K562 (cell line): ENCODE results near the gene ZNF74. TPM values are rescaled to one million over a fixed set of nuclear protein-coding genes. Genes with fewer than 3 reads are reported as not detected.
"Not testable (repeated sequence)": the region's sequence is repeated elsewhere in the genome, so short reads cannot be mapped to it uniquely, and the experiment has no call there.

Experiments used
- ATAC-seq: fragments of 200-7000 bp; cut with Tn5 transposase; 3 replicates; pipeline ENCODE4 v1.9.1; 2020; ENCODE audit warnings: moderate library complexity
- BruUV-seq: library from RNA; stranded (reverse); fragments of 400-500 nt; replicated peaks from 2 replicates; lab custom pipeline; 2021; lab: Mats Ljungman, UMichigan
- CTCF ChIA-PET: fragments of 300-600 bp; formaldehyde crosslinking; extraction: SDS; loops from one replicate; lab custom pipeline; 2021; ENCODE audit warnings: low intra/inter-chr PET ratio; lab: Yijun Ruan, JAX
- POLR2A ChIA-PET: fragments of 300-600, 350-650 bp; sonication (Branson Sonifier 250); formaldehyde crosslinking; extraction: SDS; loops from one replicate; lab custom pipeline; 2021; ENCODE audit warnings: antibody characterized with exemption, inconsistent platforms; lab: Yijun Ruan, JAX
- DNase-seq, 4 experiments: peaks; one replicate each; pipeline versions ENCODE4 v3.0.0 to v3.0.0-alpha.2; 2011 to 2018; ENCODE audit warnings: low spot score in 3 of 4, mixed read lengths in 3 of 4; ENCODE audit errors: extremely low read depth in 1 of 4
- FAIRE-seq: peaks from 2 replicates; lab custom pipeline; 2011; peaks lifted over from hg19 to GRCh38; lab: Jason Lieb, UNC
- H2AFZ ChIP-seq: 2 replicates; pipeline ENCODE4 v1.6.0; 2011; ENCODE audit warnings: low read depth, low read length, control low read depth, inconsistent platforms
- H3K27ac ChIP-seq: fragments of 200-600 bp; 3 replicates; pipeline ENCODE4 v1.8.0; 2011; ENCODE audit warnings: low read depth, mild to moderate bottlenecking, control low read depth, inconsistent platforms, low read length, moderate library complexity, mixed read lengths; ENCODE audit errors: extremely low read depth
- H3K27me3 ChIP-seq, 2 experiments: fragments of 300-600 bp in 1 of 2; 2 replicates in 1 of 2; 3 replicates in 1 of 2; pipeline versions ENCODE4 v1.6.0 to v1.8.0; 2011; ENCODE audit warnings: inconsistent platforms in 2 of 2, low read length in 2 of 2, mild to moderate bottlenecking in 1 of 2, mixed read lengths in 1 of 2, moderate library complexity in 1 of 2; ENCODE audit not compliant: control insufficient read depth in 2 of 2, insufficient read depth in 2 of 2
- H3K36me3 ChIP-seq: fragments of 300-600 bp; 3 replicates; pipeline ENCODE4 v1.8.0; 2011; ENCODE audit warnings: mild to moderate bottlenecking, low read length, inconsistent platforms; ENCODE audit not compliant: control insufficient read depth, insufficient read depth
- H3K4me1 ChIP-seq, 2 experiments: fragments of 200-600 bp in 1 of 2; replicated peaks in 1 of 2; 2 replicates in 1 of 2; 3 replicates in 1 of 2; pipeline versions ENCODE4 v1.5.1 to v1.8.0; 2011; ENCODE audit warnings: inconsistent platforms in 2 of 2, low read length in 2 of 2, mild to moderate bottlenecking in 1 of 2, mixed read lengths in 1 of 2, moderate library complexity in 1 of 2; ENCODE audit not compliant: control insufficient read depth in 2 of 2, insufficient read depth in 2 of 2
- H3K4me2 ChIP-seq: 2 replicates; pipeline ENCODE4 v1.6.1; 2011; ENCODE audit warnings: low read length, control low read depth, inconsistent platforms, mixed read lengths; ENCODE audit not compliant: insufficient read depth
- H3K4me3 ChIP-seq: fragments of 200-600 bp; sonication (generic), shearing (Covaris generic); 2 replicates; pipeline ENCODE4 v1.5.1; 2016; ENCODE audit warnings: control low read depth, inconsistent platforms
- H3K79me2 ChIP-seq: fragments of 200-600 bp; 3 replicates; pipeline ENCODE4 v1.8.0; 2011; ENCODE audit warnings: low read length, inconsistent platforms; ENCODE audit not compliant: control insufficient read depth, insufficient read depth
- H3K9ac ChIP-seq, 2 experiments: 2 replicates each; pipeline versions ENCODE4 v1.6.0 to v1.6.1; 2011; ENCODE audit warnings: low read depth in 2 of 2, low read length in 2 of 2, control low read depth in 1 of 2, inconsistent platforms in 1 of 2, mild to moderate bottlenecking in 1 of 2, mixed read lengths in 1 of 2; ENCODE audit not compliant: insufficient read depth in 1 of 2
- H3K9me1 ChIP-seq: one replicate; pipeline ENCODE4 v1.6.0; 2011; ENCODE audit warnings: inconsistent platforms, mild to moderate bottlenecking, low read length, moderate library complexity; ENCODE audit not compliant: control insufficient read depth, insufficient read depth
- H3K9me3 ChIP-seq: replicated peaks from 2 replicates; pipeline ENCODE4 v1.5.1; 2011; ENCODE audit warnings: low read depth, low read length, inconsistent platforms; ENCODE audit not compliant: control insufficient read depth, insufficient read depth
- H4K20me1 ChIP-seq: replicated peaks from 2 replicates; pipeline ENCODE4 v1.6.1; 2011; ENCODE audit warnings: low read length, inconsistent platforms, mixed read lengths; ENCODE audit not compliant: control insufficient read depth, insufficient read depth
- BCOR ChIP-seq: fragments of 450-650 bp; IDR thresholded peaks from 2 replicates; pipeline ENCODE4 v1.6.1; 2016
- ID3 ChIP-seq, 2 experiments: fragments of 250-450 bp in 1 of 2; fragments of 450-650 bp in 1 of 2; sonication (Bioruptor Pico) in 1 of 2; IDR thresholded peaks; 2 replicates each; pipeline versions ENCODE4 v1.6.1 to v1.8.0; 2016 to 2021; ENCODE audit warnings: mild to moderate bottlenecking in 2 of 2, moderate library complexity in 2 of 2, missing compliant biosample characterization in 1 of 2, missing genetic modification characterization in 1 of 2
- ZNF146 ChIP-seq: IDR thresholded peaks from one replicate; pipeline ENCODE4 v1.6.1; 2018; ENCODE audit warnings: missing compliant biosample characterization; ENCODE audit not compliant: unreplicated experiment
- WGBS: fragments of 100-300 bp; shearing (Covaris generic); methylation state at CpG from one replicate; pipeline ENCODE4 v1.1.6; 2016; ENCODE audit warnings: low coverage, mixed read lengths; ENCODE audit not compliant: insufficient coverage; ENCODE audit errors: missing lambda C conversion rate; 5-methylcytosine and 5-hydroxymethylcytosine counted together
- in situ Hi-C: fragments of 300-500 bp; cut with MboI; formaldehyde crosslinking; loops from 4 replicates; pipeline ENCODE4 v1.15.0; 2018; ENCODE audit warnings: inconsistent platforms, mixed read lengths
- intact Hi-C: fragments of 100-400 bp; cut with micrococcal nuclease; formaldehyde crosslinking; loops from 2 replicates; pipeline ENCODE4 v1.14.2; 2022
- polyA plus RNA-seq, 8 experiments: library from polyadenylated mRNA; depleted of rRNA in 4 of 8; stranded (reverse) in 5 of 8; unstranded in 3 of 8; fragments of >200 nt; fragmentation: Nextera tagmentation in 2 of 8; fragmentation: Illumina TruSeq in 1 of 8; extraction: Ambion mirVana in 2 of 8; extraction: Trizol in 1 of 8; gene quantifications; 2 replicates each; pipeline versions ENCODE4 v1.2.1 to v1.2.3, GENCODE V29; 2011 to 2014; ENCODE audit warnings: inconsistent platforms in 1 of 8, missing spikeins in 1 of 8
- total RNA-seq, 7 experiments: library from RNA; depleted of rRNA in 6 of 7; stranded (reverse); fragments of >200 nt in 6 of 7; fragmentation: Illumina TruSeq in 2 of 7; extraction: Trizol in 2 of 7; gene quantifications; 2 replicates each; pipeline versions ENCODE4 v1.2.1 to v1.2.3, GENCODE V29; 2011 to 2021; ENCODE audit warnings: low replicate concordance in 1 of 7
- TF ChIP-seq, protein P1 (sequence below): fragments of 450-650 bp; IDR thresholded peaks from 2 replicates; pipeline ENCODE4 v1.6.1; 2018; ENCODE audit not compliant: partially characterized antibody

Gene ZNF74
- total and polyA plus RNA-seq, 9 of the 15 experiments (the other 6 are each of a cell fraction or from before 2014, with no cell fraction given) = 2.4 to 53.5 (median 31.5) TPM

- TF ChIP-seq, protein P1, sequence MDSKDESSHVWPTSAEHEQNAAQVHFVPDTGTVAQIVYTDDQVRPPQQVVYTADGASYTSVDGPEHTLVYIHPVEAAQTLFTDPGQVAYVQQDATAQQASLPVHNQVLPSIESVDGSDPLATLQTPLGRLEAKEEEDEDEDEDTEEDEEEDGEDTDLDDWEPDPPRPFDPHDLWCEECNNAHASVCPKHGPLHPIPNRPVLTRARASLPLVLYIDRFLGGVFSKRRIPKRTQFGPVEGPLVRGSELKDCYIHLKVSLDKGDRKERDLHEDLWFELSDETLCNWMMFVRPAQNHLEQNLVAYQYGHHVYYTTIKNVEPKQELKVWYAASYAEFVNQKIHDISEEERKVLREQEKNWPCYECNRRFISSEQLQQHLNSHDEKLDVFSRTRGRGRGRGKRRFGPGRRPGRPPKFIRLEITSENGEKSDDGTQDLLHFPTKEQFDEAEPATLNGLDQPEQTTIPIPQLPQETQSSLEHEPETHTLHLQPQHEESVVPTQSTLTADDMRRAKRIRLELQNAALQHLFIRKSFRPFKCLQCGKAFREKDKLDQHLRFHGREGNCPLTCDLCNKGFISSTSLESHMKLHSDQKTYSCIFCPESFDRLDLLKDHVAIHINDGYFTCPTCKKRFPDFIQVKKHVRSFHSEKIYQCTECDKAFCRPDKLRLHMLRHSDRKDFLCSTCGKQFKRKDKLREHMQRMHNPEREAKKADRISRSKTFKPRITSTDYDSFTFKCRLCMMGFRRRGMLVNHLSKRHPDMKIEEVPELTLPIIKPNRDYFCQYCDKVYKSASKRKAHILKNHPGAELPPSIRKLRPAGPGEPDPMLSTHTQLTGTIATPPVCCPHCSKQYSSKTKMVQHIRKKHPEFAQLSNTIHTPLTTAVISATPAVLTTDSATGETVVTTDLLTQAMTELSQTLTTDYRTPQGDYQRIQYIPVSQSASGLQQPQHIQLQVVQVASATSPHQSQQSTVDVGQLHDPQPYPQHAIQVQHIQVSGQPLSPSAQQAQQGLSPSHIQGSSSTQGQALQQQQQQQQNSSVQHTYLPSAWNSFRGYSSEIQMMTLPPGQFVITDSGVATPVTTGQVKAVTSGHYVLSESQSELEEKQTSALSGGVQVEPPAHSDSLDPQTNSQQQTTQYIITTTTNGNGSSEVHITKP = no peak
Observed at GRCh38 chr22:20414450-20414849, 20.5 kb downstream of the ZNF74 start (continued).

- 17% methylated on average over 3 of the region's 3 CpGs for WGBS
- not testable (repeated sequence) for H3K27ac ChIP-seq; H3K4me3 ChIP-seq; H4K20me1 ChIP-seq; H3K27me3 ChIP-seq; H3K9me3 ChIP-seq; ATAC-seq; H3K79me2 ChIP-seq; H3K36me3 ChIP-seq; DNase-seq; FAIRE-seq; H3K9ac ChIP-seq; H3K4me2 ChIP-seq; H3K9me1 ChIP-seq; BruUV-seq; H2AFZ ChIP-seq; TF ChIP-seq ID3 (CRISPR knock-in tag; IDR thresholded peaks at IDR 0.05)
- intact Hi-C loops (loop anchor here (5.0 to 10.0 kb wide), 4 partner anchors 172 to 327 kb away; partner anchors contain the start of gene CCDC188), in situ Hi-C loops (loop anchor here (5.0 to 25.0 kb wide), 3 partner anchors 157 to 1878 kb away; partner anchors contain the start of gene TMEM191B)
- ChIA-PET CTCF (interaction anchor here (0.7 kb wide), 1 partner anchor 80 kb away, joined by 4 read pairs; the partner anchor contains the start of gene KLHL22), POLR2A (interaction anchor here (1.2 kb wide), 1 partner anchor 22 kb away, joined by 3 read pairs; no protein-coding TSS in a partner anchor)
- H3K4me1 ChIP-seq = peaks cover 9 to 11% of the 10 kb centered on the region in 2 experiments
- TF ChIP-seq BCOR (peak; percentile 50; the same call in 1 of the 2 replicates), ZNF146 (peak; percentile 93), ID3 (tag; IDR thresholded peaks at IDR 0.05) (0 out of 2 replicates have a peak, but pooled peaks have one; percentile 31)
Observed at GRCh38 chr22:20415241-20415640, 21.3 kb downstream of the ZNF74 start.
